Progenitor cell of endocrine pancreas (in vitro differentiated cells): ENCODE measurements around the gene ASAP2. TPM values are rescaled to one million over a fixed set of nuclear protein-coding genes. Genes with fewer than 3 reads are reported as not detected.

Experiments used
- DNase-seq: peaks from one replicate; pipeline ENCODE4 v3.0.0; 2021; ENCODE audit warnings: low spot score; ENCODE audit not compliant: unreplicated experiment
- H3K27ac Mint-ChIP-seq: 2 replicates; pipeline ENCODE4 v1.8.0; 2021; ENCODE audit warnings: mild to moderate bottlenecking, moderate library complexity, mixed read lengths
- H3K27me3 Mint-ChIP-seq: 2 replicates; pipeline ENCODE4 v1.8.0; 2021; ENCODE audit warnings: mixed read lengths
- H3K36me3 Mint-ChIP-seq: 2 replicates; pipeline ENCODE4 v1.8.0; 2022; ENCODE audit warnings: mixed read lengths; ENCODE audit not compliant: insufficient read depth
- H3K4me1 Mint-ChIP-seq: 2 replicates; pipeline ENCODE4 v1.8.0; 2021; ENCODE audit warnings: low read depth, mixed read lengths
- H3K4me3 Mint-ChIP-seq: 2 replicates; pipeline ENCODE4 v1.8.0; 2021; ENCODE audit warnings: low read depth, mild to moderate bottlenecking, moderate library complexity, mixed read lengths
- H3K9me3 Mint-ChIP-seq: 2 replicates; pipeline ENCODE4 v1.8.0; 2021; ENCODE audit warnings: low read depth, mixed read lengths
- CTCF ChIP-seq: fragments of 200-600 bp; sonication (generic); IDR thresholded peaks from one replicate; pipeline ENCODE4 v1.5.0; 2021; ENCODE audit warnings: antibody characterized with exemption, mild to moderate bottlenecking; ENCODE audit not compliant: unreplicated experiment
- total RNA-seq: library from RNA; stranded (reverse); gene quantifications from 2 replicates; pipeline ENCODE4 v1.2.1, GENCODE V29; 2021

ASAP2 gene
- total RNA-seq, 1 donor from 2014 or later: 65.4 TPM

GRCh38 chr2:9331704-9332103 lies 125.1 kb downstream of the ASAP2 start:
- Mint-ChIP-seq H3K9me3 (no peaks in the 10 kb centered on the region), H3K27ac (peak overlapping the region; percentile 98), H3K36me3 (peaks cover 27% of the 10 kb centered on the region), H3K4me1 (peaks cover 51% of the 10 kb centered on the region), H3K27me3 (no peaks in the 10 kb centered on the region), H3K4me3 (no peak overlapping the region)
- no peak for TF ChIP-seq CTCF
- peak; percentile 67 for DNase-seq

- DNase-seq: no peak
- H3K27ac Mint-ChIP-seq: peak overlapping the region; percentile 98
Measured at GRCh38 chr2:9332136-9332852, 125.7 kb downstream of the ASAP2 start.

GRCh38 chr2:9332853-9333245 lies 126.2 kb downstream of the ASAP2 start:
- H3K27ac Mint-ChIP-seq: peak overlapping the region; percentile 98
- no peak overlapping the region for H3K4me3 Mint-ChIP-seq

More at GRCh38 chr2:9332136-9332852, 125.7 kb downstream of the ASAP2 start:
- no peak overlapping the region for H3K4me3 Mint-ChIP-seq
- H3K9me3 Mint-ChIP-seq: no peaks in the 10 kb centered on the region
- H3K27me3 Mint-ChIP-seq: no peaks in the 10 kb centered on the region
- TF ChIP-seq CTCF: no peak
- peaks cover 27% of the 10 kb centered on the region for H3K36me3 Mint-ChIP-seq
- H3K4me1 Mint-ChIP-seq: peaks cover 51% of the 10 kb centered on the region

GRCh38 chr2:9333591-9334171 lies 127.1 kb downstream of the ASAP2 start:
- H3K27me3 Mint-ChIP-seq: no peaks in the 10 kb centered on the region
- H3K9me3 Mint-ChIP-seq: no peaks in the 10 kb centered on the region
- DNase-seq: no peak
- H3K4me1 Mint-ChIP-seq: peaks cover 43% of the 10 kb centered on the region
- H3K36me3 Mint-ChIP-seq: peaks cover 28% of the 10 kb centered on the region
- no peak overlapping the region for H3K4me3 Mint-ChIP-seq
- TF ChIP-seq CTCF: peak; percentile 67
- peak overlapping the region; percentile 98 for H3K27ac Mint-ChIP-seq

More at GRCh38 chr2:9332853-9333245, 126.2 kb downstream of the ASAP2 start:
- DNase-seq: no peak
- no peak for TF ChIP-seq CTCF
- Mint-ChIP-seq H3K27me3 (no peaks in the 10 kb centered on the region), H3K36me3 (peaks cover 25% of the 10 kb centered on the region), H3K4me1 (peaks cover 46% of the 10 kb centered on the region), H3K9me3 (no peaks in the 10 kb centered on the region)

GRCh38 chr2:9334761-9335160 lies 128.1 kb downstream of the ASAP2 start:
- peaks cover 26% of the 10 kb centered on the region for H3K36me3 Mint-ChIP-seq
- H3K27ac Mint-ChIP-seq: no peak overlapping the region
- TF ChIP-seq CTCF: no peak
- no peak overlapping the region for H3K4me3 Mint-ChIP-seq
- DNase-seq: no peak
- H3K27me3 Mint-ChIP-seq: no peaks in the 10 kb centered on the region
- H3K9me3 Mint-ChIP-seq: no peaks in the 10 kb centered on the region
- H3K4me1 Mint-ChIP-seq: peaks cover 39% of the 10 kb centered on the region
